Hepatic stellate cell (primary cell): ENCODE measurements around the gene TARBP2.
"Not testable (repeated sequence)": the region's sequence is repeated elsewhere in the genome, so short reads cannot be mapped to it uniquely, and the experiment has no call there.

Experiments used
- DNase-seq: peaks from one replicate; pipeline ENCODE4 v3.0.0; 2011; ENCODE audit warnings: low spot score

Gene TARBP2

GRCh38 chr12:53474819-53475218 lies 26.3 kb upstream of the TARBP2 start:
- no peak for DNase-seq

GRCh38 chr12:53476769-53477209 lies 24.3 kb upstream of the TARBP2 start:
- no peak for DNase-seq

GRCh38 chr12:53478865-53479264 lies 22.2 kb upstream of the TARBP2 start:
- no peak for DNase-seq

GRCh38 chr12:53479331-53479730 lies 21.8 kb upstream of the TARBP2 start:
- no peak for DNase-seq

- DNase-seq, result no peak
Measured at GRCh38 chr12:53480491-53481442, 20.3 kb upstream of the TARBP2 start.

- not testable (repeated sequence) for DNase-seq
Measured at GRCh38 chr12:53481458-53481857, 19.6 kb upstream of the TARBP2 start.

- DNase-seq, result no peak
Measured at GRCh38 chr12:53481939-53482586, 19.0 kb upstream of the TARBP2 start.

- no peak for DNase-seq
Measured at GRCh38 chr12:53482626-53483168, 18.4 kb upstream of the TARBP2 start.

GRCh38 chr12:53483225-53483978 lies 17.7 kb upstream of the TARBP2 start:
- no peak for DNase-seq

- no peak for DNase-seq
Measured at GRCh38 chr12:53483979-53484377, 17.1 kb upstream of the TARBP2 start.

- no peak for DNase-seq
Measured at GRCh38 chr12:53484686-53485575, 16.2 kb upstream of the TARBP2 start.

GRCh38 chr12:53485955-53486735 lies 14.9 kb upstream of the TARBP2 start:
- no peak for DNase-seq

- no peak for DNase-seq
Measured at GRCh38 chr12:53486736-53487487, 14.2 kb upstream of the TARBP2 start.

- no peak for DNase-seq
Measured at GRCh38 chr12:53489242-53489864, 11.7 kb upstream of the TARBP2 start.

GRCh38 chr12:53492188-53492587 lies 8.9 kb upstream of the TARBP2 start:
- DNase-seq, result no peak

GRCh38 chr12:53492830-53493609 lies 8.1 kb upstream of the TARBP2 start:
- DNase-seq, result peak; percentile 88

GRCh38 chr12:53493610-53494391 lies 7.3 kb upstream of the TARBP2 start:
- DNase-seq, result no peak
